Eye (tissue), 1 donor: ENCODE results near the gene HAPLN2.
"Not testable (repeated sequence)": the region's sequence is repeated elsewhere in the genome, so short reads cannot be mapped to it uniquely, and the experiment has no call there.

Experiments used
- DNase-seq: peaks from one replicate; pipeline ENCODE4 v3.0.0-alpha.2; 2015

Gene HAPLN2

GRCh38 chr1:156623946-156624813 lies 5.0 kb downstream of the HAPLN2 start:
- DNase-seq = peak; percentile 83

- DNase-seq = no peak
Observed at GRCh38 chr1:156624814-156625435, 5.7 kb downstream of the HAPLN2 start.

GRCh38 chr1:156625436-156626078 lies 6.3 kb downstream of the HAPLN2 start:
- peak; percentile 82 for DNase-seq

- DNase-seq = no peak
Observed at GRCh38 chr1:156626079-156626438, 6.8 kb downstream of the HAPLN2 start.

GRCh38 chr1:156627313-156627880 lies 8.2 kb downstream of the HAPLN2 start:
- peak; percentile 85 for DNase-seq

GRCh38 chr1:156629823-156630449 lies 10.7 kb downstream of the HAPLN2 start:
- DNase-seq = no peak

- not testable (repeated sequence) for DNase-seq
Observed at GRCh38 chr1:156631152-156631551, 11.9 kb downstream of the HAPLN2 start.

GRCh38 chr1:156632355-156632754 lies 13.1 kb downstream of the HAPLN2 start:
- DNase-seq = no peak

GRCh38 chr1:156638189-156638985 lies 19.2 kb downstream of the HAPLN2 start:
- no peak for DNase-seq

- DNase-seq = no peak
Observed at GRCh38 chr1:156639601-156640101, 20.4 kb downstream of the HAPLN2 start.

GRCh38 chr1:156640842-156641706 lies 21.9 kb downstream of the HAPLN2 start:
- DNase-seq = no peak

- peak; percentile 86 for DNase-seq
Observed at GRCh38 chr1:156641761-156642264, 22.6 kb downstream of the HAPLN2 start, which contains the start of gene BCAN. Gene BCAN (plus strand): TSS chr1:156642117. CDS start chr1:156646055, 3,938 bp downstream.

GRCh38 chr1:156642265-156643048 lies 23.2 kb downstream of the HAPLN2 start:
- no peak for DNase-seq

GRCh38 chr1:156643049-156643777 lies 24.0 kb downstream of the HAPLN2 start:
- no peak for DNase-seq

GRCh38 chr1:156643778-156644092 lies 24.5 kb downstream of the HAPLN2 start:
- DNase-seq = no peak

GRCh38 chr1:156644146-156644545 lies 24.9 kb downstream of the HAPLN2 start:
- DNase-seq = no peak

- no peak for DNase-seq
Observed at GRCh38 chr1:156644640-156645039, 25.4 kb downstream of the HAPLN2 start.

GRCh38 chr1:156645056-156645455 lies 25.8 kb downstream of the HAPLN2 start:
- no peak for DNase-seq

- DNase-seq = no peak
Observed at GRCh38 chr1:156645666-156646065, 26.5 kb downstream of the HAPLN2 start.
